Fibroblast of lung (primary cell): ENCODE data around the gene SRC.

Source experiments
- CTCF ChIP-seq, 2 donors: IDR thresholded peaks in 1 of 2; conservative IDR thresholded peaks in 1 of 2; 1 replicate in 1 of 2; 2 replicates in 1 of 2; pipeline ENCODE4 v1.5.1; 2011 to 2012; ENCODE audit warnings: low read length in 2 of 2, control low read depth in 1 of 2, inconsistent platforms in 1 of 2, low read depth in 1 of 2, mild to moderate bottlenecking in 1 of 2
- EZH2 ChIP-seq: IDR thresholded peaks from 2 replicates; pipeline ENCODE4 v1.5.1; 2012; ENCODE audit warnings: low read length, control low read depth, mild to moderate bottlenecking; ENCODE audit errors: missing control alignments

GRCh38 chr20:37345339-37346235, at the start of gene SRC:
- TF ChIP-seq CTCF (conservative IDR thresholded peaks at IDR 0.05 in 1 of 2, IDR thresholded peaks at IDR 0.05 in 1 of 2; ENCODE audit: low read depth in 1 of 2, low read length in 2 of 2) (no peak), EZH2 (no peak)
